T-cell (primary cell): ENCODE data around the gene NUDCD3. TPM values are rescaled to one million over a fixed set of nuclear protein-coding genes. Genes with fewer than 3 reads are reported as not detected.

Source experiments
- ATAC-seq, 4 experiments: fragments of 200-7000 bp in 3 of 4; fragments of 150-1000 bp in 1 of 4; cut with Tn5 transposase; replicated peaks in 1 of 4; 1 replicate in 3 of 4; 2 replicates in 1 of 4; pipeline ENCODE4 v1.10.0; 2021; ENCODE audit warnings: moderate library complexity in 3 of 4, mild to moderate bottlenecking in 2 of 4, moderate number of reproducible peaks in 1 of 4
- CTCF ChIA-PET, 2 donors: fragments of 300-600 bp; sonication (Branson Sonifier 250); formaldehyde crosslinking; loops; one replicate each; lab custom pipeline; 2022; ENCODE audit warnings: antibody characterized with exemption in 2 of 2; lab: Charles Lee
- POLR2A ChIA-PET, 2 donors: fragments of 300-600 bp; sonication (Branson Sonifier 250); formaldehyde crosslinking; loops; one replicate each; lab custom pipeline; 2022; ENCODE audit warnings: antibody characterized with exemption in 2 of 2; lab: Charles Lee
- DNase-seq, 35 experiments: peaks; one replicate each; pipeline versions ENCODE4 v3.0.0 to v3.0.0-alpha.2; 2013 to 2023
- H3K27ac ChIP-seq: one replicate; pipeline ENCODE4 v1.5.1; 2013; ENCODE audit warnings: low read length
- H3K27me3 ChIP-seq, 2 experiments: replicated peaks in 1 of 2; 1 replicate in 1 of 2; 2 replicates in 1 of 2; pipeline versions ENCODE4 v1.6.1 to v1.7.0; 2013; ENCODE audit warnings: low read length in 1 of 2, mixed read lengths in 1 of 2; ENCODE audit not compliant: control insufficient read depth in 2 of 2, insufficient read depth in 2 of 2; ENCODE audit errors: extremely low read depth in 1 of 2
- H3K36me3 ChIP-seq, 2 donors: 1 replicate in 1 of 2; 2 replicates in 1 of 2; pipeline versions ENCODE4 v1.6.1 to v1.7.0; 2013; ENCODE audit warnings: low read length in 1 of 2; ENCODE audit not compliant: control insufficient read depth in 2 of 2, insufficient read depth in 1 of 2; ENCODE audit errors: extremely low read depth in 1 of 2
- H3K4me1 ChIP-seq, 2 experiments: 1 replicate in 1 of 2; 2 replicates in 1 of 2; pipeline versions ENCODE4 v1.6.1 to v1.7.0; 2013; ENCODE audit warnings: low read length in 2 of 2, mixed read lengths in 1 of 2; ENCODE audit not compliant: insufficient read depth in 2 of 2, control insufficient read depth in 1 of 2; ENCODE audit errors: extremely low read depth in 1 of 2
- H3K4me3 ChIP-seq, 2 donors: 1 replicate in 1 of 2; 2 replicates in 1 of 2; pipeline versions ENCODE4 v1.5.1 to v1.7.0; 2013; ENCODE audit warnings: mild to moderate bottlenecking in 2 of 2, low read length in 1 of 2, moderate library complexity in 1 of 2; ENCODE audit not compliant: control insufficient read depth in 1 of 2; ENCODE audit errors: extremely low read depth in 1 of 2
- H3K9me3 ChIP-seq: 2 replicates; pipeline ENCODE4 v1.7.0; 2013
- H3K27ac Mint-ChIP-seq, 2 donors: one replicate each; pipeline ENCODE4 v1.8.0; 2020 to 2021; ENCODE audit warnings: mild to moderate bottlenecking in 2 of 2, mixed read lengths in 2 of 2
- H3K27me3 Mint-ChIP-seq, 2 donors: one replicate each; pipeline ENCODE4 v1.8.0; 2021 to 2022; ENCODE audit warnings: mixed read lengths in 2 of 2
- H3K36me3 Mint-ChIP-seq: one replicate; pipeline ENCODE4 v1.8.0; 2021; ENCODE audit warnings: mixed read lengths
- H3K4me1 Mint-ChIP-seq, 3 donors: one replicate each; pipeline ENCODE4 v1.8.0; 2020 to 2022; ENCODE audit warnings: mixed read lengths in 3 of 3, mild to moderate bottlenecking in 1 of 3
- H3K4me3 Mint-ChIP-seq, 3 donors: one replicate each; pipeline ENCODE4 v1.8.0; 2020 to 2022; ENCODE audit warnings: mild to moderate bottlenecking in 3 of 3, mixed read lengths in 3 of 3, moderate library complexity in 3 of 3
- H3K9me3 Mint-ChIP-seq, 3 donors: one replicate each; pipeline ENCODE4 v1.8.0; 2020 to 2022; ENCODE audit warnings: mixed read lengths in 3 of 3
- WGBS: methylation state at CpG from one replicate; pipeline ENCODE4 v1.1.5; 2013; ENCODE audit warnings: missing lambda C conversion rate; ENCODE audit not compliant: insufficient coverage; 5-methylcytosine and 5-hydroxymethylcytosine counted together
- total RNA-seq, 35 experiments: library from RNA in 6 of 35; stranded (reverse) in 6 of 35; fragments of 120-200 nt in 1 of 35; gene quantifications; one replicate each; pipeline versions ENCODE4 v1.2.1 to v1.2.4 and lab custom pipeline; 2013 to 2026

The NUDCD3 gene
- total RNA-seq, 5 donors from 2014 or later (not counting 1 experiment from before 2014, with no cell fraction given) = 87.9 to 106 (median 95.9) TPM

- Mint-ChIP-seq H3K4me3 (no peak overlapping the region), H3K36me3 (peaks cover 59% of the 10 kb centered on the region), H3K4me1 (peaks cover 43 to 64% (median 60%) of the 10 kb centered on the region in 3 donors), H3K9me3 (peaks cover 0 to 1% (median under 1%) of the 10 kb centered on the region in 3 donors), H3K27me3 (no peaks in the 10 kb centered on the region), H3K27ac (peak overlapping the region in 1 of 2 donors; percentile 44)
- Histone ChIP-seq H3K27me3 (no peaks in the 10 kb centered on the region), H3K9me3 (no peaks in the 10 kb centered on the region), H3K36me3 (peaks cover 12 to 69% of the 10 kb centered on the region in 2 donors), H3K27ac (no peak overlapping the region), H3K4me1 (peaks cover 0 to 7% of the 10 kb centered on the region in 2 experiments), H3K4me3 (no peak overlapping the region)
- ATAC-seq (peak; percentile 82 to 92 (median 90)), DNase-seq (peak; percentile 16 to 82 (median 48))
- ChIA-PET CTCF (interaction anchor here (0.7 kb wide), 2 partner anchors 17 to 47 kb away, joined by 3 to 4 read pairs; no protein-coding TSS in a partner anchor), POLR2A (no interaction called here)
- WGBS = 35% methylated on average over 4 of the region's 6 CpGs
Observed at GRCh38 chr7:44477063-44477830, 13.2 kb downstream of the NUDCD3 start.

- CTCF ChIA-PET = interaction anchor here in 1 of 2 donors (0.6 to 1.0 kb wide), 3 partner anchors 16 to 236 kb away, joined by 3 to 7 read pairs (median 3); no protein-coding TSS in a partner anchor
- Mint-ChIP-seq H3K4me1 (peaks cover 45 to 65% (median 63%) of the 10 kb centered on the region in 3 donors), H3K36me3 (peaks cover 63% of the 10 kb centered on the region)
Observed at GRCh38 chr7:44476313-44476712, 14.1 kb downstream of the NUDCD3 start.

DNA sequence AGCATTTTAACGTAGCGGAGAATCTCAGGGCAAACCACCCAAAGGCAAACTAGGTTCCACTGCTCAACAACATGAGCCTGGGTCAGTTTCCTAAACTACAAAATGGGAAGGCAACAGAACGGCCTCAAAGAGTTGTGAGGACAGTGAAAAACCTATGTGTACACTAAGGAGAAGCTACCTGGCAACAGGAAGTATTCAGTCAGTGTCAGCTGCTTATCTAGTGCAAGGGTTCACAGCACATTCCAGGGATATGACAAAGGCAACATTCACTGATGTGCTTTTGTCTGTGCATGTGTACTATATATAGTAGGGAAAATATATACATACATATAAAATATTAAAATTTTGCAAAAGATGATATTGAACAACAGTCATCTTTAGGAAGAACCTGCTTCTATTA lies 17.2 kb downstream of the NUDCD3 start:
- ChIA-PET POLR2A (no interaction called here), CTCF (interaction anchor here (0.6 to 1.1 kb wide), 2 partner anchors 10 to 40 kb away, joined by 3 read pairs; no protein-coding TSS in a partner anchor)
- ATAC-seq (no peak), DNase-seq (no peak)
- H3K27me3 Mint-ChIP-seq = no peaks in the 10 kb centered on the region
- WGBS = 83% methylated on average over 1 of the region's 3 CpGs
- peaks cover 7 to 62% of the 10 kb centered on the region in 2 donors for H3K36me3 ChIP-seq
- no peak overlapping the region for H3K4me3 Mint-ChIP-seq
- H3K4me1 Mint-ChIP-seq = peaks cover 65 to 71% (median 70%) of the 10 kb centered on the region in 3 donors
- no peaks in the 10 kb centered on the region for H3K9me3 ChIP-seq
- H3K4me3 ChIP-seq = no peak overlapping the region
- H3K27ac ChIP-seq = no peak overlapping the region
- H3K27ac Mint-ChIP-seq = no peak overlapping the region
- H3K27me3 ChIP-seq = no peaks in the 10 kb centered on the region
- H3K36me3 Mint-ChIP-seq = peaks cover 62% of the 10 kb centered on the region
- peaks cover 0 to 12% of the 10 kb centered on the region in 2 experiments for H3K4me1 ChIP-seq
- H3K9me3 Mint-ChIP-seq = no peaks in the 10 kb centered on the region

More at GRCh38 chr7:44476313-44476712, 14.1 kb downstream of the NUDCD3 start:
- no peaks in the 10 kb centered on the region for H3K27me3 ChIP-seq
- peaks cover 12 to 68% of the 10 kb centered on the region in 2 donors for H3K36me3 ChIP-seq
- DNase-seq (no peak), ATAC-seq (no peak)
- no peaks in the 10 kb centered on the region for H3K27me3 Mint-ChIP-seq
- 63% methylated on average over 1 of the region's 5 CpGs for WGBS
- no peaks in the 10 kb centered on the region for H3K9me3 ChIP-seq
- H3K27ac ChIP-seq = no peak overlapping the region
- no peak overlapping the region for H3K4me3 ChIP-seq
- H3K27ac Mint-ChIP-seq = peak overlapping the region in 1 of 2 donors; percentile 22
- H3K4me1 ChIP-seq = peaks cover 0 to 7% of the 10 kb centered on the region in 2 experiments
- no peak overlapping the region for H3K4me3 Mint-ChIP-seq
- no peaks in the 10 kb centered on the region for H3K9me3 Mint-ChIP-seq
- POLR2A ChIA-PET = no interaction called here

GRCh38 chr7:44472843-44473242 lies 17.6 kb downstream of the NUDCD3 start:
- Mint-ChIP-seq H3K4me3 (no peak overlapping the region), H3K9me3 (no peaks in the 10 kb centered on the region), H3K27ac (no peak overlapping the region), H3K36me3 (peaks cover 66% of the 10 kb centered on the region), H3K4me1 (peaks cover 68 to 75% (median 71%) of the 10 kb centered on the region in 3 donors), H3K27me3 (no peaks in the 10 kb centered on the region)
- DNase-seq (no peak), ATAC-seq (no peak)
- H3K27ac ChIP-seq = no peak overlapping the region
- peaks cover 7 to 62% of the 10 kb centered on the region in 2 donors for H3K36me3 ChIP-seq
- CTCF ChIA-PET = interaction anchor here in 1 of 2 donors (0.6 kb wide), 1 partner anchor 40 kb away, joined by 3 read pairs; no protein-coding TSS in a partner anchor
- no peaks in the 10 kb centered on the region for H3K27me3 ChIP-seq
- no peak overlapping the region for H3K4me3 ChIP-seq
- 91% methylated on average over 3 of the region's 3 CpGs for WGBS
- peaks cover 0 to 12% of the 10 kb centered on the region in 2 experiments for H3K4me1 ChIP-seq
- no peaks in the 10 kb centered on the region for H3K9me3 ChIP-seq
- POLR2A ChIA-PET = no interaction called here

DNA sequence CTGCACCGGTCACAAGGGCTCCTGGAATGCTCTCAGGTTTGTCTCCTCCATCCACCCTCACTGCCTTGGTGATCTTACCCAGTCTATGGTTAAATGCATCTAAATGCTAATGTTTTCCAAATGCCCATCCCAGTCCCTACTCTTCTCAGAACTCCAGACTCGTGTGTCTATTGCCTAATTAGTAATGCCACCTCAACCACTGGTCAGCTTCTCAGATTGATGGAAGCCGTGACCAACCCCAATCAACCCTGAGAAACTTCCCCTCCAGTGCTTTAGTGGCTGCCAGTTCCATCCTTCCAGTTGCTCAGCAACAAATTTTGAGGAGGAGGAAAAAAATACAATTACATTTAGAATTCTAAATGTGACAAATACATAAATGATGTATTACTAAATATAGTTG lies 18.6 kb downstream of the NUDCD3 start:
- CTCF ChIA-PET = no interaction called here
- Mint-ChIP-seq H3K27me3 (no peaks in the 10 kb centered on the region), H3K36me3 (peaks cover 73% of the 10 kb centered on the region), H3K4me3 (no peak overlapping the region), H3K27ac (no peak overlapping the region), H3K9me3 (no peaks in the 10 kb centered on the region), H3K4me1 (peaks cover 69 to 75% (median 70%) of the 10 kb centered on the region in 3 donors)
- WGBS = 87% methylated on average over 2 of the region's 3 CpGs
- DNase-seq (no peak), ATAC-seq (no peak)
- peaks cover 0 to 14% of the 10 kb centered on the region in 2 experiments for H3K4me1 ChIP-seq
- no peaks in the 10 kb centered on the region for H3K9me3 ChIP-seq
- POLR2A ChIA-PET = no interaction called here
- H3K27ac ChIP-seq = no peak overlapping the region
- H3K27me3 ChIP-seq = no peaks in the 10 kb centered on the region
- peaks cover 7 to 67% of the 10 kb centered on the region in 2 donors for H3K36me3 ChIP-seq
- no peak overlapping the region for H3K4me3 ChIP-seq

GRCh38 chr7:44471436-44471835 lies 19.0 kb downstream of the NUDCD3 start:
- peaks cover 0 to 17% of the 10 kb centered on the region in 2 experiments for H3K4me1 ChIP-seq
- H3K4me3 ChIP-seq = no peak overlapping the region
- H3K36me3 ChIP-seq = peaks cover 4 to 67% of the 10 kb centered on the region in 2 donors
- DNase-seq (no peak), ATAC-seq (no peak)
- Mint-ChIP-seq H3K4me3 (no peak overlapping the region), H3K9me3 (no peaks in the 10 kb centered on the region), H3K27ac (no peak overlapping the region), H3K27me3 (no peaks in the 10 kb centered on the region), H3K4me1 (peaks cover 69 to 75% (median 70%) of the 10 kb centered on the region in 3 donors), H3K36me3 (peaks cover 70% of the 10 kb centered on the region)
- no peak overlapping the region for H3K27ac ChIP-seq
- H3K27me3 ChIP-seq = no peaks in the 10 kb centered on the region
- WGBS = 92% methylated on average over 1 of the region's 1 CpG
- POLR2A ChIA-PET = no interaction called here
- H3K9me3 ChIP-seq = no peaks in the 10 kb centered on the region
- CTCF ChIA-PET = no interaction called here
